Activated CD4-positive, alpha-beta T cell treated with anti-CD3 and anti-CD28 coated beads for 1 hour (primary cell): ENCODE measurements around the gene E2F2.
"Not testable (repeated sequence)": the region's sequence is repeated elsewhere in the genome, so short reads cannot be mapped to it uniquely, and the experiment has no call there.

Source experiments
- DNase-seq: peaks from one replicate; pipeline ENCODE4 v3.0.0-alpha.2; 2020

Gene E2F2

DNA sequence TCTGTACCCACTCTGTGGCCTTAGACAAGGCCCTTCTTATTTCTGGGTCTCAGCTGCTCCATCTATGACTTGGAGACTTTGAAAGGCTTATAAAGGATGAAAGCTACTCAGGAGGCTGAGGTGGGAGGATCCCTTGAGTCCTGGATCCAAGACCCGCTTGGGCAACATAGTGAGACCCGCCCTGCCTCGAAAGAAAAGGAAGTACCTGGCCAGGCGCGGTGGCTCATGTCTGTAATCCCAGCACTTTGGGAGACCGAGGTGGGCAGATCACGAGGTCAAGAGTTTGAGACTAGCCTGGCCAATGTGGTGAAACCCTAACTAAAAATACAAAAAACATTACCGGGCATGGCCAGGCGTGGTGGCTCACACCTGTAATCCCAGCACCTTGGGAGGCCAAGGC is 14.8 kb upstream of the E2F2 start:
- no peak for DNase-seq

DNA sequence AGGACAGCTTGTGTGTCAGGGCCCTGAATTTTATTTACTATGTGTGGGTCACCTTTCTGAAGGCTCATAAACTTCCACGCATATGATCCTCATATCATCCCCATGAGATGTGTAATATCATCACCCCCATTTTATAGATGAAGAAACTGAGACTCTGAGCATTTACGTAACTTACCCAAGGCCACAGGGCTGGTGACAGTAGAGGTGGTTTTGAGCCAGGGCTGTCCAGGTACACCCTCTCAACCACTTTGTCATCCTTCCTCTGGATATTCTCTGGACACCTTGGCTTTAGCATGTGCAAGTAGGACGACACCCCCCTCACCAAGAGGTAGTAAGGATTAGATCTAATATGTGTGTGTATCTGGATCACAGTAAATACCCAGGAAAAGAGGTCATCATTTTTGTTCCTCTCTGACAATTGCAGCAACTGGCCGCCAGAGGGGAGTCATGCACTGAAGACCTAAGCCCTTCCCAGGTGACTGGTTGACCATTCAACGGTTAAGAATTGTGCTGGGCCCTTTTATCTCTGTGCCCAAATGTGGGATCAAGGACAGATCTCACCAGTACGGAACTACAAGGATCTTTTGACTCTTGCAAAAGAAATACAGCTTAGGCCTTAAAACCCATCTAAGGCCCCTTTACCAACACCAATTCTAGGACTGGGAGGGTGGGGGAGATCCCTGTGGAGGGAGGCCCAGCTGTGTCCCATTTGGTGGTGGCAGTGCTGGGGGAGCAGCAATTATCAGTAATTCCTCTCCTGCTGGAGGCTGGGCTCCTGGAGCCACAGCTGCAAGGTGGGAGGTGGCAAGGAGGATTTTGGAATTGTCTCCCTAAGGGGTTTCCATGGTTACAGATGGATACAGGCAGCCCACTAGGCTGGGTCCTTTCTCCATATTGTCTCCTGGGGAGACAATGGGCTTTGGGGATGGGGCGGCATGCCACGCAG is 13.7 kb upstream of the E2F2 start:
- peak; percentile 58 for DNase-seq

DNA sequence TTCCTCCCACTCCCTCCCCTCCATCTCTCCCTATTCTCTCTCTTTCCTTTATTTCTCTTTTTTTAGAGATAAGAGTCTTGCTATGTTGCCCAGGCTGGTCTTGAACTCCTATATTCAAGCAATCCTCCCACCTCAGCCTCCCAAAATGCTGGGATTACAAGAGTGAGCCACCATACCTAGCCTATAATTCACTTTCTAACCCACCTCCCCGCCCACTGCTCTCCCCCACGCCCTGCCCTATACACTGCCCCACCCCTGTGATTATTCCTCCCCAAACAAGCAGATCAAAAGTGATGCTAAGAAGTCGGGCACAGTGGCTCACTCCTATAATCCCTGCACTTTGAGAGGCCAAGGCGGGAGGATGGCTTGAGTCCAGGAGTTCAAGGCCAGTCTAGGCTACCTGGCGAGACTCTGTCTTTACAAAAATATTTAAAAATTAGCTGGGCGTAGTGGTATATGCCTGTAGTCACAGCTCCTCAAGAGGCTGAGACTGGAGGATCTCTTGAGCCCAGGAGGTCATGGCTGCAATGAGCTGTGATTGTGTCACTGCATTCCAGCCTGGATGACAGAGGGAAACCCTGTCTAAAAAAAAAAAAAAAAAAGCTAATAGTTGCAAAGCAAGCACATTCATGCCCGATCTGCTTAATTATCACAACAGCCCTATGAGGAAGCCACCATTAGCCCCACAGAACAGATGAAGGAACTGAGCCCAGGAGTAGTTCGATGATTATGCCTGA is 12.8 kb upstream of the E2F2 start:
- DNase-seq: no peak

DNA sequence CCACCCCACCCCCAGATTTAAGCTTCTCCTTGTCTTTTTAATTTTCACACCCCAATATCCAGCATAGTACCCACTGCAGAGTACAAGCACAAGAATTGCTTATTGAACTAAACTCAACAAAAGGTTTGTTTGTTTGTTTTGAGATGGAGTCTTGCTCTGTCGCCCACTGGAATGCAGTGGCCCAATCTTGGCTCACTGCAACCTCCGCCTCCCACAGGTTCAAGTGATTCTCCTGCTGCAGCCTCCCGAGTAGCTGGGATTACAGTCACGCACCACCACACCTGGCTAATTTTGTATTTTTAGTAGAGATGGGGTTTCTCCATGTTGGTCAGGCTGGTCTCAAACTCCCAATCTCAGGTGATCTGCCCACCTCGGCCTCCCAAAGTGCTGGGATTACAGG is 11.9 kb upstream of the E2F2 start:
- DNase-seq: not testable (repeated sequence)

DNA sequence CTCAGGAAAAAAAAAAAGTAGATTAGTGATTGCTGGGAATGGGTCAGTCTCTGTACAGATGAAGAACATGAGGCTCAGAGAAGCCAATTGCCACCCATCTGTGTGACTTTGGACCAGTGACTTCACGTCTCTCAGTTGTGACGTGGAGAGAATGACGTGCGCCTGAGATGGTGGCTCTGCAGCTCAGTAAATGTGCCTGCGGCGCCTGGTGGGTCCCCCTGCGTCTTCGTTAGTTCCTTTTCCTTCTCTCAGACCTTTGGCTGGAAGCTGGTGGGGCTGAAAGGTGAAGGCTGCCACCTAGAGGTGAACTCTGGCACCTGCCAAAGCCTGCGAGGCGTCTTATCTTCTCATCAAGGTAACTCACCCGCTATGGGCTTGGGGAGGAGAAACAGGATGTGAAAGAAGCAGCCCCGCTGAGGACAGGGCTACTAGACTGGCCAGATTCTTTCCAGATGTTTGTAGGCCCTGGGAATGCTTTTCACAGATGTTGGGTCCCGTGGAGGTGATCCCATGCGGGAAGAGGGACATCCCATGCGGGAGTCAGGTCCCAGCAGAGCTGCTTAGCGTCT is 8.7 kb upstream of the E2F2 start:
- peak; percentile 87 for DNase-seq

DNA sequence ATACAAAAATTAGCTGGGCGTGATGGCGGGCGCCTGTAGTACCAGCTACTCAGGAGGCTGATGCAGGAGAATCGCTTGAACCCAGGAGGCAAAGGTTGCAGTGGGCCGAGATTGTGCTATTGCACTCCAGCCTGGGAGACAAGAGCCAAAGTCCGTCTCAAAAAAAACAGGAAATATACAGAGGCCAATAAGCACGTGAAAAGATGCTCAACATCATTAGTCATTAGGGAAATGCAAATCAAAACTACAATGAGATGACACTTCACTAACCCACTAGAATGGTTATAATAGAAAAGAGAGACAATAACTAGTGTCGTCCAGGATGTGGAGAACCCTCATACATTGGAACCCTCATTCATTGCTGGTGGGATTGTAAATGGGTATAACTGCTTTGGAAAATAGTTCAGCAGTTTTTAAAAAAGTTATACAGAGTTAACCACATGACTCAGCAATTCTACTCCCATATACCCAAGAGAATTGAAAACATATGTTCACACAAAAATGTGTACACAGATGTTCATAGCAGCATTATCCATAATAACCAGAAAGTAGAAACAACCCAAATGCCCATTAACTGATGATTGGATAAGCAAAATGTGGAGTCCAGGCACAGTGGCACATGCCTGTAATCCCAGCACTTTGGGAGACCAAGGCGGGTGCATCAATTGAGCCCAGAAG is 6.4 kb upstream of the E2F2 start:
- no peak for DNase-seq

DNA sequence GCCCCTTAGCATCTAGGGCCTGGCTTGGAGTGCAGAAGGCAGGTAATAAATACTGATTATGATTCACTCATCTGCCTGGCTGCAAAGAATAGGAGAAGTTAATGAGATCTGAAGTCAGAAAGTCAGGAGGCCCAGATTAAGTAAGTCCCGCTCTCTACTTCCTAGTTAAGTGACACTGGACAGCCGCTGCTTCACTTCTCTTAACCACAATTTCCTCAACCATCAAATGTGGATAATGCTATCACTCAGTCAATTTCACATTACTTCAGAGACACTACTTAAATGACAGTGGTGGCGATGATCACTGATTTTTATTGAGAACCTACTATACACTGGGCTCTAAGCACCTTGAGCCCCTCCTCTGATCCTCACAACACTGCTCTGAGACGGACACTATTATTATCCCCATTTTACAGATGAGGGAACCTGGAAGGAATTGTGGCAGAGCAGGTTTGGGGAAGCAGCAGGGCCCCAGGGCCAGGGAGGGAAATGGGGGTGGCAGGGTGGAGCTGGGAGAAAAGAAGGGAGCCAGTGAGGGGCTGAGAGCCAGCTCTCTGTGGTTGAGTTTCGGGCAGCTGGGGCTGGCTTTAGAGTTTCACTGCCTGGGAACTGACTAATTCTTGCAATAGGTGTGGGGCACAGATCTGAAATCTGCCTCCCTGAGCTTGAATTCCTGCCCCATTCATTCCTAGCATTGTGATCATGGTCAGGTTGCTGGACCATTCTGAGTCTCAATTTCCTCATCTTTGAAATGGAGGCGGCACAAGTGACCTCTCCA is 2.4 kb upstream of the E2F2 start:
- DNase-seq: no peak

DNA sequence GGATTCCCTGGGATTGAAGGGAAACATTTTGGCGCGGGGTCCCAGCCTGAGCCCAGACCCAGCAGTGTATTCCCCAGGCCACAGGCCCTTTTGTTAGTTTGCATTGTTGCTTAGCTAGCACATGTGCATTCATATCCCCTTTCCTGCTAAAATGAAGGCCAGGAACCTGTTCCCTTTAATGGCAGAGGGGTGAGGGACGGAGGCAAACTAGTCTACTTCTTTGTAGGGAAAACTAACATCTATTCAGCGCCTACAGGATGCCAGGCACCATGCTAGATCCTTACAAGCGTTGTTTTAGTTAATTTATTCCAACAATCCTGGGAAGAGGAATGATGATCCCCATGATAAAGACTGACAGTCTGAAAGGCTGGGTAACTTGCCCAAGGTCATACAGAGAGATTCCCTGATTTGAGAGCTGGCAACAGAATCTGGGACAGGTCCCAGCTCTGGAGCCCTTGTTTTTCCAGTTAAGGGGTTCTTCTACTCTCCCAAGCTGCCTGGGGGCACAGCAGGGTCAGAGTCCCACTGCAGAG is 595 bp upstream of the E2F2 start:
- DNase-seq: no peak

DNA sequence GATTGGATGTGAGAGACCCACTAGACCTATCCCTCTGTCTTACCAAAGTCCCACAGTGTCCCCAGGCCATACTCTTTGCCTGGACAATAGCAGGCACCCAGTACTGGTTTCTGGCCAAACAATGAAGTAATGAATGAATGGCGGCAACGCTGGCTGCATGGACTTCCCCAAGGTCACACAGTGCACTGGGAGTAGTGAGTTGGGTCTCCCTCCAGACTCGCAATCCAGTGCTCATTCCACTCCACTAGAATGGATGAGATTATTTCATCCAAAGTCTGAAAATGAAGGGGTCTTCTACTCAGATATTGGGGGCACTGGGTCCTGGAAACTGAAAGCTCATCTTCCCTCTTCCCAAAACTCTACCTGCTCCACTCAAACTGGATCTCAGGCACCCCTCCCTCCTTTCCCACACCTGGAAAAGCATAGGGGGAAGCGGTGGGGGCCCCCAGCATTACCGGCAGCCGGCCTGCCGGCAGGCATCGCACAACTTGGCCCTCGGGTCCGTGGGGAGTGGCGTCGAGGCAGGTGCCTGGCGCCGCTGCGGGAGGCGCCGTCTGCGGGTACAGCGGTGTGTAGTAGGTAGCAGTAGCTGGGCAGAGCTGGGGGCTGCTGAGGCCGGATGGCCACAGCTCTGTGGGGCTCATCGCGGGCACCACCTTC is 816 bp downstream of the E2F2 start:
- DNase-seq: no peak

DNA sequence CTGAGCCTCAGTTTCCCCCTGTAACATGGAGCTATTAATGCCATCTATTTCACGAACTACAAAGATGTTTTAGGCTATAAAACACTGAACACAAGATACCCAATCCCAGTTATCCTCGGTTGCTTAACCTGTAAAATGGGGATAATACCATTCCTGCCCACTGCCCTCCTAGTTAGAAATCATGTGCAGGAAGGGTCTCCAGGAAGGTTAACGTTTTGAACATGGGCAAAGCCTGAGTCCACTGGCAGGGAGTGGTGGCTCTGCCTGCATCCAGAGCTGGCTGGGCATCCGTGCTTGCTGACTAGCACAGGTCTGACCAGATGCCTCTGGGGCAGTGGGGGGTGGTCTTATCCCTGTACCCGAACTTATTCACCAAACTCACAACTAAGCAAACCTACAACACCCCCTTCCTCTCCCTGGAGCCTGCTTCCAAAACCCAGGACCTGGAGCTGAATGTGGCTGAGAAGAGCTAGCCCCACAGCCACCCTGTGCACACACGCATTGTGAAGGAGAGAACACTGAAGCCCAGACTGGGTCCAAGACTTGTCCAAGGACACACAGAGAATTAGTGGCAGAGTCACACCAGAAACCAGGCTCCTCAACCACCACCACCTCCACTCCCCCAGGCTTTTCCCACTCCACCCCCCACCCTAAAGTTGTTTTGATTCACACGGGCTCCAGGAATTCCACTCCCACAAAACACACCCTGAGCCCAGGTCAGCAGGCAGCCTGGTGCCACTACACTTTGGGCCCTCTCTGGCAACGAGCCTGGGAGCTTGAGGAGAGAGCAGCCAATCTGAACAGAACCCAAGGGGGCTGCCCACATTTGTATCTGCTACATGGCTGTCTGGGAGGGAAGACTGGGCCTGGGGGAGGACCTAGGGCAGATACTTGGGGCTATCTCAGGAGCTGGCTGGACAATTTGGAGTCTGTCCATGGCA is 1.6 kb downstream of the E2F2 start:
- DNase-seq: no peak

DNA sequence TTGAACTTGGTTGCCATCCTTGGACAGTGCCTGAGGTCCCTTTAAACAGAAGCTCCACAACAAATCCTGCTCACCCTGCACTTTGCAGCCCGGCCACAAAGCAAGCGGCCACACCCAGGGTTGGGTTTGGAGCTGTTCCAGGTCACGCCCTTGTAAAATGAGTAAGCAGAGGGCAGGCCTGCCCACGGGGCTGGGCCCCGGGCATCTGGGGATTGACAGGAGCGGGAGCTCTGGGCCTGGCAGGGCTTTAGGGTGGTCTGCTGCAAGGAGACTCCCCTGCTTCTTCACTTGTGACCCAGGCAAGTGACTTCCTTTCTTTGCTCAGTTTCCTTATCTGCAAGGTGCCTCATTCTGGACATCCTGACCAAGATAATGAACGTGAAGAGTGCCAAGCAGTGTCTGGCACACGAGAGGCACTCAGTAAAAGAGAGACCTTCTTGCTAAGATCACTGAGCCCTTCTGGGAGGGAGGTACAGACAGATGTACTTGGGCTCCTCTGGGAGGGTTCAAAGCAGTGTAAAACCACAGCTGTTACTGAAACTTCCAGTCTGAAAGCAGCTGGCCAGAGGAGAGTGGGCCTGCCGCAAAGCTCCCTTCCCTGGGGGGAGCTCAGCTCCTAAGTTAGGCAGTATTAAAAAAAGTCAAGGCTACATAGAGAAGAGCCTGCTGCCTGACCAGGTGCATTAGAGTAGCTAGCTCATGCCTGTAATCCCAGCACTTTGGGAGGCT is 2.6 kb downstream of the E2F2 start:
- peak; percentile 58 for DNase-seq

DNA sequence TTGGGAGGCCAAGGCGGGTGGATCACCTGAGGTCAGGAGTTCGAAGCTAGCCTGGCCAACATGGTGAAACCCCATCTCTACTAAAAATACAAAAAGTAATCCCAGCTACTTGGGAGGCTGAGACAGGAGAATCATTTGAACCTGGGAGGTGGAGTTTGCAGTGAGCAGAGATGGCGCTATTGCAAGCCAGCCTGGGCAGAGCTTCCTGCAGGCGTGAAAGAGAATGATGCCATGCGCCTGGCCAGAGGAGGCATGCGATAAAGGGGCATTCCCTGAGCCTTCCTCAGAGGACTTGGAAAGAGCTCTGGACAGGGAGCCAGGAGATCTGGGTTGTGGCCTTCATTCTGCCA is 3.2 kb downstream of the E2F2 start:
- no peak for DNase-seq

DNA sequence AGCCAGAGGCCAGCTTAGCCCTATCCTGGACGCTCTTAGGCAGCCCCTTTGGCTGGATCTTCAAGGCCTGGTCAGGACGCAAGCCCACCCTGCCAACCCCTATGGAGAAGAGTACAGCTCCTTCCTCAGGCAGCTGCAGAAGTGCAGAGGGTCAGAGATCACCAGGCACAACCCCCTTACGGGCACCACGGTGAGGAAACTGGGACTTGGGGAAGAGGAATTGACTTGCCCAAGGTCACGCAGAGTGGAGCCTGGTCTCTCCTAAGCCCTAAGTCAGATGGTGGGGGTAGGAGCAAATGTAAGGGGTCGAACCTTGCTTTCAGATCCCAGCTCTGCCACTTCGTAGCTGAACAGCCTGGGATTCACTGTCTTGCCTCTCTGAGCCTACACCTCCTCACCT is 3.7 kb downstream of the E2F2 start:
- DNase-seq: no peak

DNA sequence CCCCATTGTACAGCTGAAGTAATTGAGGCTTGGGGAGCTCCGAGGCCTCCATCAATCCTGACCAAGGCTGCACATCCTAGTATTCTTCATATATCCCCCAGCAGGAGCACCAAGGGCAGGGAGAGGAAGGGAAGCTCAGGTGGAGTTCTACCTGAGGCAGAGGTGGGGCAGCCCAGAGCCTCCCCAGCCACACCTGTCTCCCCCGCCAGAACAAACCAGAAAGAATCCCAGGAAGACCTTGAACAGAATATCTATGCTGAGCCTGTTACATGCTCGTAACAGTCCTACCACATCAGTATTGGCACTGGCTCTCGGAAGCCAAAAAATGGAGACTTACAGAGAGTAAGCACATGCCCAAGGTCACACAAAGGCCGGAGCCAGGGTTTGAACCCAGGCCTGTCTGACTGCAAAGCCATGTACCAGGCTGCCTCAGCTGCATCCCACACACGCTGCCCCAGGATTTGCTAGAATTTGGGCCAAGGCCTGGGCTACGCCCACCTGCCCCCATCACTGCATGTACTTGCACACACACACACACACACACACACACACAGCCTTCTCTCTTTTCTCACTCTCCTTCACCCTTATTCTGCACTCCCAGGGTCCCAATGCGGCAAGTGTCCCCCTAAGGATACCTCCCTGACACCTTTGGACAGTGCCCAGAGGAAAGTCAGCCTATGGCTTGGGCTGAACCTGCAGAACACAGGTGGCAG is 4.5 kb downstream of the E2F2 start:
- no peak for DNase-seq

DNA sequence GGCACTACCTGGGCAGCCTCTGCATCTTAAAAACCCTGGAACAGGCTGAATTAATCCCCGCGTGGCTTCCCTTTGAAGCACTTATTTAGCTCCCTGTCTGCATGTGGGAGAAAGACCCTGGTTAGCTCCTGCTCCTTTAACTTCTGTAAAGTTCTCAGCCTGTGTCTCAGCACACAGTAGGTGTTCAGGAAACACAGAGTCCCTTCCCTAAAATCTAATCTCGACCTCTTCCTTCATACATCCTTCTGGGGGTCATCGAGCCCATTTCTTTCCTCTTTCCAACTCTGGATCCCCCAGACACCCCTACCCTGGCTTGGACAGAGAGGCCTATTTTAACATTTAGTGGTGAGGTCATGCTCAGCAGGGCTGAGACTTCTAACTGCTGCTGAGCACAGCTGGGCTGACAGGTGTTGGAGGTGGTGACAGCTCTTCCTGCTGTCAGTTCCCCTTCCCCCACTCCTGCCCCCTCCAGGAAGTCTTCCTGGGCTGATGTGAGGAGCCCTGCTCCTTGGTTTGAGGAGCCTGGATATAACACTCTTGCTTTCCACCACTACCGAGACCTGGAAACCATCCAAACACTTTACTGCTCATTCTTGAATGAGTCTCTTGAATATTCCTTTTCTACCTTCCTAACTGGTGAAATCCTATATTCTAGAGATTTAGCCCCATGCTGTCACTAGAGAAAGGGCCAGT is 5.3 kb downstream of the E2F2 start:
- DNase-seq: no peak

DNA sequence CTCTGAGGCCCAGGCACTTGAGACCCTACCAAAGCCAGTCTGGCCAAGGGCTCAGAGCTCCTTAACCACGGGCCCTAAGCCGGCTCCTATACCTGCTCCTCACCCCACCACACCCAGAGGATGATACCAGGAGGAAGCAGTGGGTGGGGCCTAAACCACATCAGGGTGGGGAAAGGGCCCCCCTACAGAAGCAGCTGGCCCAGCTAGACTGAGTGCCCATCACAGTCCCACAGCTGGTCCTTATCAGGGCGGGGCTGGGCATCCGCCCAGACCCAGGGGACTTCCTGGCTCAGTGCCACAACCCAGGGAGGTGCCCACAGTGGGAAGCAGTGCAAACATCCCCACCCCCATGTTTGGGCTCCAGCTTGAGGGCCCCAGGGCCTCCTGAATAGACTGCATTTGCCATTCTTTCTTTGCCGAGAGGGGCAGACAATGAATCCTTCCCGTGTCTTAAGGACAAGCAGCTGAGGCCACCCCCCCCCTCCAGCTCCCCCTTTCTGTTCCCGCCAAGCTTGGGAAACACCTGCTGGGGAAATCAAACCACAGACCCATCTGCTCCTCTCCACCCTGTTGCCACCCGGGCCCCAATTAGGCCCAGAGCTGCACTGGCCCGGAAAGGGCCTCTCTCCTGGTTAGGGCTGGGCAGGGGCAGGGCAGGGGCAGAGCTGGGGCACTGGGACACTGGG is 6.2 kb downstream of the E2F2 start:
- DNase-seq: no peak

DNA sequence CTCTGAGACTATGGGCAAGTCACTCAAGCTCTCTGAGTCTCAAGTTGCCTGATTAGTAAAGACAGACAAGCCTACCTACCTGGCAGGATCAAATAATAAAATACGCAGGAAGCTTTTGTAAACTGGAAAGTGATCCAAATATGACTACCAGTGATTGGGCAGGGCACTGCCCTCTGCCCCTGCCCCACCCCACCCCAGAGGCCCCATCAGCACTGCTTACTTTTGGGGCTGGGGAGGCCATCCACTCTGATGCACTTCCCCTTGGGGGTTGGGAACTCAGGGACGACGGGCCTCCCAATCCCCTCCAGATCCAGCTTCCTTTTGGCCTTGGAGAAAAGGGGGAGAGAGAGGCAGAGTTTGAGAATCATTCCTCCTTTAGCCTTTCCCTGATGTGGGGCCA is 6.9 kb downstream of the E2F2 start:
- DNase-seq: no peak
